ENCODE measurements around the gene EGFL8.
A peak's percentile ranks its signal among the peaks of the same experiment; 100 is the strongest.

Gene EGFL8

DNA sequence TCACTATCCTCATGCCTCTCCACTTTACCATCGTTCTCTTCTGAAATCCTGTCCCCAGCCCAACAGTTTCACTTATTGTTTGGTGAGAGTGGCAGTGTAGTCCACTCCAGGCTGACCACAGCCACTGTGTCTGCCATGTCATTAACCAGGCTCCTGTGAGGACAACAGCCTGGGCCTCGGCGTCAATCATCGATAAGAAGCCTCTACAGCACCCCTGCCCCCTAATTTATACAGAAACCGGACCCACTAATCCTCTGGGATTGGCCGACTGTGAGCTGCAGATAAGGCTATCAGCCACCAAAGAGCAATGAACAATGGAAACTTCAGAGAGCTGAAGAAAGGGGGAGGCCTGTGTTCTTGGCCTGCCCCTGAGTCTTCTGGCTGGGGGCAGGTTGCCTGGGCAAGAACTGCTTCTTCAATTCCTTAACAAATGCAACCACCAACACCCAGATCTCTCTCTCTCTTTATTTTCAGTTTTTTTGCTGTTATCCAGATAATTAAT is 3.4 kb downstream of the EGFL8 start:
- DNase-seq (ENCODE audit: low spot score): no peak

- no peak for DNase-seq (ENCODE audit: low spot score)
These were observed 4.0 kb downstream of the EGFL8 start for GRCh38 chr6:32168350-32168749.

DNA sequence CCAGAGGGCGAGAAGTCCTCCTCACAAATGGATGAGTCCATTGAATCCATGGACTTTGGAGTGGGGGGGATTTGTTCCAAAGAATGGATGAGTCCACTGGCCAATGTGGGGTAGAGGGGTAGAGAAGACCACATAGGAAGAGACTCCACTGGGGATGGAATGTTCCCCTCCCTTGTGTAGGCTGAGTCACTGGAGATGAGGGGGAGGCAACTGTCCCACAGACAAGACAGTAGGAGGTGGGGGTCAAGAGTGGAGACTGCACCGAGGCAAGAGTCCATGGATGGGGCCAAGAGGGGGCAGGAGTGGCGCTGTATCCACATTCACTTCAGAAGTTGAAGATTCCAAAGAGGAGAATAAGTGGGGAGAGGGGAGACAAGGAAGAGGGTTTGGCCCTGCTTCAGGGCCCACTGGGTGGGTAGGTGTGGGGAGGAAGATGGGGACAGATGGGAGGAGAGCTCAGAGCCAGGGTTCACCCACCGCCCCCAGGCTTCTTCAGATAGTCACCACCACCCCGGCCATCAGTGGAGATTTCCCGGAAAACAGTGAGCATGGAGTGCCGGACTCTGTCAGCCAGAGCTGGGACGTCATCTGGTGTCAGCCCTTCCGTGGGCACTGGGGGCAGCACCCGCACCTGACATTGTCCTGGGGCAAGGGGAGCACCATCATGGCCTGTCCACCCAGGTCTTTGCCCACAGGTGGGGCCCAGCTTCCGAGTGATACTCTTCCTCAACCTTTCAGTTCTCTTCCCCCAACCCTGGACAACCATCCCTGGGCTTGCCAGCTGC is 4.6 kb downstream of the EGFL8 start:
- DNase-seq (ENCODE audit: low spot score): no peak

DNA sequence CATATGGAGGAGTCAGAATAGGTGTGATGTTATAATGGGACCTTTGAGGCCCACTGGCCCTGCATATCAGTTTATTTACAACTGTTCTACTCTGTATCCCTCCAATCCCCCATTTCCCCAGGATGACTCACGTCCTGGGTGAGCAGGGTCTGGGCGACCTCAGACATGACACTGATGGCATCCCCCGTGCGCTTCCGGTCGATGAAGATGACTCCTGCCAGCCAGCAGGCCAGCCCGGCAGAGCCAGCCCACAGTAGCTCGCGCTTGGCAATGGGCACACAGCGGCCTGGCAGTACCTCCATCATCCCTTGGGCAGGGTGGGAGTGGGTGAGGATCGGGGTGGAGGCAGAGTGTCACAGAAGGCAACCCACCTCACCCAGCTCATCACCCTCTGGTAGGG is 5.9 kb downstream of the EGFL8 start:
- DNase-seq (ENCODE audit: low spot score): no peak

DNA sequence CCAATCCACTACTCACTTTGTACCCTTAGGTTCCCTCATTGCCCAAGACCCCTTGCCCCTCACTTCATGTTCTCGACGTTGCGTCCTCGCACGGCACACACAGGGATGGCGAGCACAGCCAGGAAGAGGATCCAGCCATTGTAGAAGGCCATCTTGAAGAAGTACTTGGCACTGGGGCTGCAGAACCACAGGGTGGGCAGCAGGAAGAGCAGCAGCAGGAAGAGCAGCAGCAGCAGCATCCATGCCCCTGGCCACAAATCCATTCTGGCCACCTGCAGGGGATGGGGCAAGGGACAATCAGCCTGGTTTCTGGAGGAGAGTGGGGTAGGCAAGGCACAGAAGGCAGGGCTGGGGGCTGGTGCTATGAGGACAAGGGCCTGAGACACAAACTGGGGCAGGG is 6.8 kb downstream of the EGFL8 start:
- DNase-seq (ENCODE audit: low spot score): no peak

DNA sequence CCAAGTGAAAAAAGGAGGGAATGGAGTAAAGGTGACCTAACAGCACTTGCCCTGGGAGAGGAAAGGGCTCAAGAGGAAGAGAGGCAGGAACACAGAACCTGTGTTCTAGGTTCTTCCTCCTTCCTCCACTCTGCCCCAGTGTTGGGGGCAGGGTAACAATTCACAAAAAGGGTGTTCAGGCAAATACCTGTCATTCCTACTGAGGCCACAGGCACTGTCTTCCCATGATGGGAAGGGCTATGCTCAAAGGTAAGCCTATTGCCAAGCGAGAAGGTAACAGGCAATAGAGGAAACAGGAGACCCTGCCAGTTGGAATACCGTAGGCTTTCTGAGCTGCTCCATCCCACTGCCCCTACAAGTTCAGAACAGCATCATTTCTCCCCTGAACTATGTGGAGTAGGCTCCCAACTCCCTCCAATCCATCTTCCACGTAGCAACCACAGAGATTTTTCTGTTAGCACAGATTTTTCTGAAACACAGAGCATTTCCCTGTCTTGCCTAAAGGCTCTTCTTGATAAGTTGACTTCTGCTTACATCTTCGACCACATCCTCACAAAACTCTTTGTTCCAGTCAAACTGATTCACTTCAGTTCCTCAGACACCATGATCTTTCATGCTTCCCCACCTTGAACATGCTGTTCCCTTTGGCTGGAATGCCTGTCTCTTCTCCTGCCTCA is 8.8 kb downstream of the EGFL8 start:
- DNase-seq (ENCODE audit: low spot score): no peak

DNA sequence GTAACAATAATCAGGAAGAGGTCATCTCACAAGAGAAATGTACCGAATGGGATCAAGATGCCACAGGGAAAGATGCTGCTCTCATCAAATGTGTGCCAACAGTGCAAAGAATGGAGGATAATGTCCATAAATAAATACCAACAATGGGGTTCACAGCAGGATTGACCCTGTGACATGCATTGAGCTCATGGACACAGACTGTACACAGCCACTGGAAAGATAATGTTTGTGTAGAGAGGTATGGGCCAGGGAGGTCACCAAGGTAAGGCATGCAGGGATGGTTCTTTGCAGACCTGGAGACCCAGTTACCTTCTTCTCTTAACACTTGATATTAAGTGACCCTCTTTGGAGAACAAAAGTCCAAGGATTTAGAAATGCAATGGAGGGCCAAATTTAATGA is 10.0 kb downstream of the EGFL8 start:
- no peak for DNase-seq (ENCODE audit: low spot score)

DNA sequence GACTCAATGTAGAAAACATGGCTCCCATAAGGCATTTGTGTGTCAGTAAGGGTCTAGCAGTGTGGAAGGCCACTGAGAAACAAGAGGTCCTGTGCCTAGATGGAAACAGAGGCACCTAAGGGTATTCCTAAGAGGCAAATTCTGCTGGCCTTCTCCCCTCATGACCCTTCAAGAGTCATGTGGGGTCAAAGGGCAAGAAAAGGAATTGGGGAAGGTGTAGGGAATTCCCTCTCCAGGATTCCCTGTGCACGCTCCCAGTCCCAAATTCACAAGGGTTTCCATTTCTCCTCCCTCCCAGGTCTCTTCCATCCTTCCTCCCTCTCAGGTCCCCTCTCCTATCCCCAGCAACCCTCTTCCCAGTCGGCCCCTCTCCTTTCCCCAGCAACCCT is 10.9 kb downstream of the EGFL8 start:
- no peak for DNase-seq (ENCODE audit: low spot score)

DNA sequence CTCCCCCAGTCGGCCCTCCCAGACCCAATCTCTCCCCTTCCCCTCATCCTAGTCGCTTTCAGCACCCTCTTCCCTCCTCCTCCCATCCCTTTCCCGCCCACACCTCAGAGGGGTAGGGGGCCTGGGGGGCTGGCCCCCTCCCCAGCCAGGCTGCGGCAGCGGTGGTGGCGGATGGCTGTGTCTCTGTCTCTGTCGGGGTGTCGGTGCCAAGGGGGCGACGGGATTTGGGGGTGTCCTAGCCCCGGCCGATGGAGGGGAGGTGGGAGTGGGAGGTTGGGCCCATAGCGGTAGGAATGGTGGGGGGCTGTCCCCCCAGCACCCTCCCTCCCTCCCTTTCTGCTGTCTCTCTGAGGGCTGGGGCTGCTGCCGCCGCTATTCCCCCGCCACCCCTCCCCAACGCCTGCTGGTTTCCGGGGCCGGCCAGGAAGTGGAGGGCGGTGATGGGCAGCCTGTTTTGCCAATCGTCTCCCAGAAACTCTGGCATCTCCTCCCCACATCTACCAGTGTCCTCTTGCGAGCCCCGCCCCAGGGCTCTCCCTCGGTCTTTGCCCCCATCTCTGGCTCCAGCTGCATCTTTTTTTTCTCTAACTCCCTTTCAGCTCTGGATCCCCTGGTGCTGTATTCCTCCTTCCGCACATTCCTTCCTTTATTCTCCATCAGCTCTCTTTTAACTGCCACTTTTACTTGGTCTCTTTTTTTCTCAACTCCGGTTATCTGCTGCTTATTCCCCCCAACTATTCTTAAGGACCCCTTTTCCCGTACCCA is 11.5 kb downstream of the EGFL8 start, which contains the start of gene AGPAT1:
Gene AGPAT1, minus strand, starts transcription at position 374 of the 765 bp plus-strand sequence. CDS start 4,588 bp downstream, outside the sequence.
- DNase-seq (ENCODE audit: low spot score): peak; percentile 93

DNA sequence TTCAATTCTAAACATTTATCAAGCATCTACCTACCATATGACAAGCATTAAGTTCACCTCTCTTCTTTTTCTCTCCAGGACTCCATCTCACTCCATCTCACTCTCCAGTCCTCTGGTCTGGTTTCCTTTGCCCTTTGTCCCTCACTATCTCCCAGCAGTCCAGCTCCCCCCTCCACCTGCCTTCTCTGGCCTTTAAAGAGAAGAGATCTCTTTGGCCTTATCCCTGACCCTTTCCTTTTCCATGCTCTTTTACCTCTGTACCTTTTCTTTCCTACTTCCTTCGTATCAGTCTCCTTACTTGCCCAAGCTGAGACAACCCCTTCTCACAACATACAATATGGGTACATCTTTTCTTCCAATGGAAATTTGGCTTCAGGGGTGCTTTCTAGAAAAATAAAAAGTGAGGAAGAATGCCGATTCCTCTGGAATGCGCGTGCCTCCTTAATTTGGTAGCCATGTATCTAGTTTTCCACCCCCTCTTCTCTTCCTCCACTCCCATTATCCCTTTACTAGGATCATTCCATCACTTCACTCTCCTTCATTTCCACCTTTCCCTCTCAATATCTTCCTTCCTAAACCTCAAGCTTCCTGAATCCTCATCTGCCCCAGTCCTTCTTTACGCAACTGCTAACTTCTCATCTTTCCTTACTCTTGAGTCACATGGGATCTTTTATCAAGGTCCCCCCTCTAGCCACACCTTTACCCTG is 12.2 kb downstream of the EGFL8 start:
- no peak for DNase-seq (ENCODE audit: low spot score)

DNA sequence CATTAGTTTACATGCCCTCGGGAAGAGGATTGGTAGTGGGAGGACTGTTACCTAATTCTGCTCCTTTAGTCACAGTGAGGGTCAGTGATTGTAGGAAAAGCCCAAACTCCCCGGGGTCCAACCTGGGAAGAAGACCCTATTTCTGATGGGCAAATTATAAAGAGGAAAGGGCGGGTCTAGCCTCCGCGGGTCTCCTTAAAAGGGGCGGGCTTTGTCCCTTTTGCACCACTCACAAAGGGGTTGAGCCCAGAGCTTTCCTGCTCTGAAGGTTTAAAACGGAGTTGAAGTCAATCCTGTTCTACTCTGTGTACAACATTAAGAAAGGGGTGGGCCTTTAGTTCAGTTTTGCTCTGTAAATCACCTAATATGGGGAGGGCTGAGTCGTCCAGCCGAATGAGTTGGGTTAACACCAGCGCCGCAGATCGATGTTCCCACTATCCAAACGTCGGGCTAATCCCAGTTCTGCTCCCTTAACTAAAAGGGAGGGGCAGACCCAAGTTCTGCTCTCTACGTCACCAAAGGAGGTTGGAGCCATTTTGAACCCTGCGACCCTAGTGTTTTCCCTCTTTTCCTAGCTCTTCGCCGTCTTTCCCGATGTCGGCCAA is 12.9 kb downstream of the EGFL8 start:
- DNase-seq (ENCODE audit: low spot score): no peak

GRCh38 chr6:32177788-32178546 is 13.6 kb downstream of the EGFL8 start, which contains the start of gene RNF5:
Gene RNF5, plus strand, starts transcription at chr6:32178405. Its CDS starts 107 bp downstream, at chr6:32178512.
- peak; percentile 90 for DNase-seq (ENCODE audit: low spot score)

- DNase-seq (ENCODE audit: low spot score): no peak
These were observed 14.4 kb downstream of the EGFL8 start for GRCh38 chr6:32178547-32179440.

DNA sequence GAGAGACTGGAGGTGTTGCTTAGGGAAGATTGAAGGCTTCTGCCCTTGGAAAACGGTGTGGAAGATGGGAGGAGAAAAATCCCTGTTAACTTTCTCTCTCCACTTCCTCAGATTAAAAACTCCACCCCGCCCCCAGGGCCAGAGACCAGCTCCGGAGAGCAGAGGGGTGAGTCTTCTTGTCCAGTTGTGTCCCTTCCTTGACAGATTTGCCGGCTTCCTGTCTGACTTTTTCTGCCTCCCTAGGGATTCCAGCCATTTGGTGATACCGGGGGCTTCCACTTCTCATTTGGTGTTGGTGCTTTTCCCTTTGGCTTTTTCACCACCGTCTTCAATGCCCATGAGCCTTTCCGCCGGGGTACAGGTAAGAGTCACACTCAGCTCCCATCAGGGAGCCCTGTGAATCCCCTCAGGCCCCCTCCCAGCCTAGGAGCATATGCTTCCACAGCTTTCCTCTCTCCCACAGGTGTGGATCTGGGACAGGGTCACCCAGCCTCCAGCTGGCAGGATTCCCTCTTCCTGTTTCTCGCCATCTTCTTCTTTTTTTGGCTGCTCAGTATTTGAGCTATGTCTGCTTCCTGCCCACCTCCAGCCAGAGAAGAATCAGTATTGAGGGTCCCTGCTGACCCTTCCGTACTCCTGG is 15.5 kb downstream of the EGFL8 start:
- DNase-seq (ENCODE audit: low spot score): no peak

GRCh38 chr6:32181148-32181702 is 16.8 kb downstream of the EGFL8 start:
- no peak for DNase-seq (ENCODE audit: low spot score)

DNA sequence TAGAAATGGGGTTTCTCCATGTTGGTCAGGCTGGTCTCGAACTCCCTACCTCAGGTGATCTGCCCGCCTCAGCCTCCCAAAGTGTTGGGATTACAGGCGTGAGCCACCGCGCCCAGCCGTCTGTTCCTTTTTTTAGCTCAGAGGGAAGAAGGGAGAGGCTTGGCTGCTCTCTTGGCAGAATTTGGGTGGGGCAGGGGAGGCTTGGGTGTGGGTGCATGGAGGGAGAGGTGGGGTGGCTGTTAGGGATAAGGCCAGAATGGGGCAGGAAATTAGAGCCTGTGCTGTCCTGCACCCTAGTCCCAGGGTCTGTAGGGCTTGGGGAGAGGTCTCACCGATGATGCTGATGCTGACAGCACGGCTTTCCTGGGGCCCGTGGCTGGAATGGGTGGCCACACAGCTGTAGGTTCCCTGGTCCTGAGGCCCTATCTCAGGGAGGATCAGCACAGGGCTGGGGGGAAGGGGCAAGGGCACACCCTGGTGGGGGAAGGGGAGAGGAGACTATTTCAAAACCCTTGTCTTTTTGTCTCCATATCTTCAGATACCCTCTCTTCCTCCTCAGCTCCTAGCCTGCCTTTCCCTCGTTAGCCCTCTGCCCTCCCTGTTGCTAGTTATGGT is 17.6 kb downstream of the EGFL8 start:
- DNase-seq (ENCODE audit: low spot score): no peak

- DNase-seq (ENCODE audit: low spot score): no peak
These were observed 18.2 kb downstream of the EGFL8 start for GRCh38 chr6:32182555-32182981.

GRCh38 chr6:32183030-32183429 is 18.6 kb downstream of the EGFL8 start:
- DNase-seq (ENCODE audit: low spot score): no peak
